Activated T-cell treated with anti-CD3 and anti-CD28 coated beads, Interleukin-2, amount 50 U/mL, for 72 hours (primary cell): ENCODE data around the gene PPP1R15B. TPM values are rescaled to one million over a fixed set of nuclear protein-coding genes. Genes with fewer than 3 reads are reported as not detected.

Experiments
- ATAC-seq, 2 donors: fragments of 150-1000 bp; cut with Tn5 transposase; replicated peaks in 1 of 2; 2 replicates each; pipeline ENCODE4 v1.10.0; 2021; ENCODE audit warnings: moderate library complexity in 2 of 2, mild to moderate bottlenecking in 1 of 2
- DNase-seq, 2 donors: peaks; one replicate each; pipeline ENCODE4 v3.0.0; 2021 to 2022; ENCODE audit warnings: mixed read lengths in 1 of 2
- H3K27ac Mint-ChIP-seq: one replicate; pipeline ENCODE4 v1.8.0; 2022; ENCODE audit warnings: mild to moderate bottlenecking, moderate library complexity, mixed read lengths
- H3K27me3 Mint-ChIP-seq: one replicate; pipeline ENCODE4 v1.8.0; 2022; ENCODE audit warnings: low read depth, mixed read lengths
- H3K36me3 Mint-ChIP-seq, 2 donors: one replicate each; pipeline ENCODE4 v1.8.0; 2022; ENCODE audit warnings: mixed read lengths in 2 of 2, mild to moderate bottlenecking in 1 of 2; ENCODE audit not compliant: insufficient read depth in 2 of 2
- H3K4me1 Mint-ChIP-seq: one replicate; pipeline ENCODE4 v1.8.0; 2022; ENCODE audit warnings: low read depth, mixed read lengths
- H3K4me3 Mint-ChIP-seq, 2 donors: one replicate each; pipeline ENCODE4 v1.8.0; 2022; ENCODE audit warnings: mild to moderate bottlenecking in 2 of 2, mixed read lengths in 2 of 2, moderate library complexity in 2 of 2
- H3K9me3 Mint-ChIP-seq, 2 donors: one replicate each; pipeline ENCODE4 v1.8.0; 2022; ENCODE audit warnings: mixed read lengths in 2 of 2
- total RNA-seq, 2 donors: library from RNA; stranded (reverse); gene quantifications; one replicate each; pipeline ENCODE4 v1.2.3, GENCODE V29; 2022

Gene PPP1R15B
- total RNA-seq, 2 donors from 2014 or later: 82.9 to 94.2 TPM

GRCh38 chr1:204359474-204360255 lies 52.0 kb downstream of the PPP1R15B start, which contains the start of gene PLEKHA6:
PLEKHA6 (minus strand) TSS chr1:204359929; CDS start chr1:204273727, 86,202 bp downstream.
- no peak within 1 kb of the TSS for H3K27ac Mint-ChIP-seq
- H3K9me3 Mint-ChIP-seq: no peaks in the 10 kb centered on the region
- no peaks in the 10 kb centered on the region for H3K36me3 Mint-ChIP-seq
- peaks cover 30% of the 10 kb centered on the region for H3K4me1 Mint-ChIP-seq
- DNase-seq (peak in 1 of 2 donors; percentile 33), ATAC-seq (no peak)
- H3K27me3 Mint-ChIP-seq: peaks cover 16% of the 10 kb centered on the region
- H3K4me3 Mint-ChIP-seq: peak within 1 kb of the TSS in 1 of 2 donors; percentile 5

GRCh38 chr1:204359131-204359473 lies 52.5 kb downstream of the PPP1R15B start:
- Mint-ChIP-seq H3K27ac (no peak overlapping the region), H3K36me3 (no peaks in the 10 kb centered on the region), H3K4me3 (no peak overlapping the region), H3K27me3 (peaks cover 16% of the 10 kb centered on the region), H3K4me1 (peaks cover 24% of the 10 kb centered on the region), H3K9me3 (no peaks in the 10 kb centered on the region)
- ATAC-seq: no peak
- no peak for DNase-seq

- Mint-ChIP-seq H3K27me3 (peaks cover 16% of the 10 kb centered on the region), H3K36me3 (no peaks in the 10 kb centered on the region), H3K4me1 (peaks cover 19% of the 10 kb centered on the region), H3K4me3 (no peak overlapping the region), H3K9me3 (no peaks in the 10 kb centered on the region), H3K27ac (no peak overlapping the region)
- DNase-seq: no peak
- no peak for ATAC-seq
These were observed 53.0 kb downstream of the PPP1R15B start for GRCh38 chr1:204358605-204359004.

GRCh38 chr1:204357551-204358490 lies 53.8 kb downstream of the PPP1R15B start:
- Mint-ChIP-seq H3K4me3 (no peak overlapping the region), H3K27me3 (peaks cover 16% of the 10 kb centered on the region), H3K36me3 (no peaks in the 10 kb centered on the region), H3K27ac (no peak overlapping the region), H3K9me3 (no peaks in the 10 kb centered on the region), H3K4me1 (peaks cover 11% of the 10 kb centered on the region)
- ATAC-seq: no peak
- no peak for DNase-seq

- Mint-ChIP-seq H3K36me3 (no peaks in the 10 kb centered on the region), H3K4me3 (no peak overlapping the region), H3K4me1 (peaks cover 5% of the 10 kb centered on the region), H3K27me3 (peaks cover 8% of the 10 kb centered on the region), H3K27ac (no peak overlapping the region), H3K9me3 (no peaks in the 10 kb centered on the region)
- DNase-seq (no peak), ATAC-seq (no peak)
These were observed 54.6 kb downstream of the PPP1R15B start for GRCh38 chr1:204356997-204357396.

- DNase-seq (no peak), ATAC-seq (no peak)
- H3K36me3 Mint-ChIP-seq: no peaks in the 10 kb centered on the region
- peaks cover 5% of the 10 kb centered on the region for H3K4me1 Mint-ChIP-seq
- H3K27ac Mint-ChIP-seq: no peak overlapping the region
- no peaks in the 10 kb centered on the region for H3K9me3 Mint-ChIP-seq
- no peak overlapping the region for H3K4me3 Mint-ChIP-seq
- peaks cover 8% of the 10 kb centered on the region for H3K27me3 Mint-ChIP-seq
These were observed 55.7 kb downstream of the PPP1R15B start for GRCh38 chr1:204355913-204356312.

- ATAC-seq (no peak), DNase-seq (no peak)
- H3K36me3 Mint-ChIP-seq: no peaks in the 10 kb centered on the region
- no peak overlapping the region for H3K4me3 Mint-ChIP-seq
- H3K27me3 Mint-ChIP-seq: peaks cover 8% of the 10 kb centered on the region
- no peak overlapping the region for H3K27ac Mint-ChIP-seq
- H3K4me1 Mint-ChIP-seq: peaks cover under 1% of the 10 kb centered on the region
- no peaks in the 10 kb centered on the region for H3K9me3 Mint-ChIP-seq
These were observed 57.0 kb downstream of the PPP1R15B start for GRCh38 chr1:204354579-204354978.

Other genes with a start within 250 kb of the PPP1R15B start
- gene REN, start 245.5 kb downstream of the PPP1R15B start, total RNA-seq: not detected
- gene KISS1, start 215.3 kb downstream of the PPP1R15B start, total RNA-seq: not detected
- gene GOLT1A, start 197.8 kb downstream of the PPP1R15B start, total RNA-seq: under 1 TPM; 0.58 to 0.76 TPM
- 1 to 10 TPM in 1 of 2 donors, under 1 TPM in 1; 0.31 to 3.4 TPM for gene PLEKHA6, start 51.9 kb downstream of the PPP1R15B start, total RNA-seq
- 10 to 100 TPM; 43.1 to 54.5 TPM for gene PIK3C2B, start 83.0 kb upstream of the PPP1R15B start, total RNA-seq
- gene MDM4, start 104.6 kb upstream of the PPP1R15B start, total RNA-seq: 100 to 1,000 TPM; 147 to 153 TPM